GM18868 (cell line): ENCODE measurements around the gene RABL6.

Source experiments
- ATAC-seq: cut with Tn5 transposase; IDR thresholded peaks from one replicate; pipeline ENCODE4 v1.9.1; 2021; ENCODE audit warnings: mild to moderate bottlenecking, moderate library complexity; ENCODE audit not compliant: unreplicated experiment

The RABL6 gene

DNA sequence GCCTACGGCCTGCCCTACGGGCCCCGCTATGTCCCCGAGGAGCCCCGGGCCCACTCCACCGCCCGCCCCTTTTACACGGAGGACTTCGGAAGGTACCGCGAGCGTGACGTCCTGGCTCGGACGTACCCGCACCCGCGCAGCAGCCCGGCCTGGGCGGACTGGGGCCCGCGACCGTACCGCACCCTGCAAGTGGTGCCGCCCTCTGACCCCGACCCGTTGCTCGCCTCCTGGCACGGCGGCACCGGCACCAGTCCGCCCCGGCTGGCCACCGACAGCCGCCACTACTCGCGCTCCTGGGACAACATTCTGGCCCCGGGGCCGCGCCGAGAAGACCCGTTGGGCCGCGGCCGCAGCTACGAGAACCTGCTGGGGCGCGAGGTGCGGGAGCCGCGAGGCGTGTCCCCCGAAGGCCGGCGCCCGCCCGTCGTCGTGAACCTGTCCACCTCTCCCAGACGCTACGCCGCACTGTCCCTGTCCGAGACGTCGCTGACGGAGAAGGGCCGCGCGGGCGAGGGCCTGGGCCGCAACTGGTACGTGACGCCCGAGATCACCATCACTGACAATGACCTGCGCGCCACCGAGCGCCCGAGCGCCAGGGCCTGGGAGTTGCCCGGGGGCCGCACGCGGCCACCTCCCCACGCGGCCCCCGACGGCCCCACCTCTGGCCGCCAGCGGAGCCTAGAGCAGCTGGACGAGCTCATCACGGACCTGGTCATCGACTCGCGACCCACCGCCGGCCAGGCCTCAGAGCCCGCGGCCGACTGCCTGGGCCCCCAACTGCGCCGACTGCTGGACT is 37.9 kb downstream of the RABL6 start:
- no peak for ATAC-seq

DNA sequence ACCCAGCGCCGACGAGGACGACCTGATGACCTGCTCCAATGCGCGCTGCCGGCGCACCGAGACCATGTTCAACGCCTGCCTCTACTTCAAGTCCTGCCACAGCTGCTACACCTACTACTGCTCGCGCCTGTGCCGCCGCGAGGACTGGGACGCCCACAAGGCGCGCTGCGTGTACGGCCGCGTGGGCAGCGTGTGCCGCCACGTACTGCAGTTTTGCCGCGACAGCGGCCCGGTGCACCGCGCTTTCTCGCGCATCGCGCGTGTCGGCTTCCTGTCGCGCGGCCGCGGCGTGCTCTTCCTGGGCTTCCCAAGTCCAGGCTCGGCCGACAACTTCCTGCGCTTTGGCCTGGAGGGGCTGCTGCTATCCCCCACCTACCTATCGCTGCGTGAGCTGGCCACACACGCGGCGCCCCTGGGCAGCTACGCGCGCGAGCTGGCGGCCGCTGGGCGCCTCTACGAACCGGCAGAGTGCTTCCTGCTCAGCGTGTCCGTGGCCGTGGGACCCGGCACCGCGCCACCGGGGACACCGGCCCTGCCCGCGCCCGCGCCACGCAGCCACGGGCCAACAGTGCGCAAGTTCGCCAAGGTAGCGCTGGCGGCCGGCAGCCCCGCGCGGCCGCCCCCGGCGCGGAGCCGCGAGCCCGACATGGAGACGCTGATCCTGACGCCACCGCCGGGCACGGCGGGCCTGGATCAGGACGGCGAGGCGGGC is 38.8 kb downstream of the RABL6 start:
- no peak for ATAC-seq

DNA sequence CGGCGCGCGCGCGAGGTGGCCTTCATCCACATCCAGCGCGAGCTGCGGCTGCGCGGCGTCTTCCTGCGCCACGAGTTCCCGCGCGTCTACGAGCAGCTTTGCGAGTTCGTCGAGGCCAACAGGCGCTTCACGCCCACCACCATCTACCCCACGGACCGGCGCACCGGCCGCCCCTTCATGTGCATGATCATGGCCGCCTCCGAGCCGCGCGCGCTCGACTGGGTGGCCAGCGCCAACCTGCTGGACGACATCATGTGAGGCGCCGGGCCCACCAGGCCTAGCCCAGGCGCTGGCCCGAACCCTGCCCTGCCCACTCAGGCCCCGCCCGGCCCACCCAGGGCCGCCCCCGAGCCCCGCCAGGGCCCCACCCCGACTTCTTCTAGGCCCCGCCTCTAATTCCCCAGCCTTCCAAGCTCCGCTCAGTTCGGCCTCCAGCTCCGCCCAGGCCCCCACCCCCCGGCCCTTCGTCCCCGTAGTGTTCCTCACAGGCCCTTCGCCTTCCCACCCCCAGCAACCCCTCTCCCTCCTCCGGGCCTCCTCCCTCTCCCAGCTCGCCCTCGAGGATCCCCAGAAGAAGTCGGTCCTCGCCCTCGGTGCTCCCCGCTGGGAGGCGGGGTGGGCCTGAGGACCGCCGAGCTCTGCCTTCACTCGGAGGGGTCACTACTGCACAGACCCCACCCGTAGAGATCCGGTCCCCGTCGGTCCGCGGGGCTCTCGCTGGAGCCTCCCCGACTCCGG is 39.5 kb downstream of the RABL6 start:
- ATAC-seq: no peak

DNA sequence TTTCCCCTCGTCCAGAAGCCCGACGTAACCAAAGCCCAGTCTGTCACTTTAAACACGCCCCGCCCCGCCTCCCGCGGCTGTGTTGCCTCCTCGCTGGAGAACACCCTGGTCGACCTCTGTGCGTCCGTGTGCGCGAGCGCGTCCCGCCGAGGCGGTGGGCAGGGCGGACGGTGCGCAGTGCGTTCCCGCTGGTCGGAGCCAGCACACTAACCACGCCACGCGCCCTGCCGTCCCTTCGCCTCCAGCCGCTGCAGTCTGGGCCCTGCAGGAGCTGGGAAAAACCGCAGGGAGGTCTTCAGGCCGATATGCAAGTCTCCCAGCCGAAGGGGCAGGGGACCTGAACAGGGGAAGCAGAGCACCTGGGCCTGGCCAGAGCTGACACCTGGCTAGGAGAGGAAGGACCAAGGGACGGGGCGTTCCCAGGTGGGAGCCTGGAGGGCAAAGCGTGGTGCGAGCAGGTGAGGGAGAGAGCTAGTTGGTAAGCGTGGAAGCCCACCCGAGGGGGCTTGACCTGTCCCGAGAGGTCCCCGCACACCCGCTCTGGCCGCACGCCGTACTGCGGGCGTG is 40.2 kb downstream of the RABL6 start:
- peak; percentile 28 for ATAC-seq

DNA sequence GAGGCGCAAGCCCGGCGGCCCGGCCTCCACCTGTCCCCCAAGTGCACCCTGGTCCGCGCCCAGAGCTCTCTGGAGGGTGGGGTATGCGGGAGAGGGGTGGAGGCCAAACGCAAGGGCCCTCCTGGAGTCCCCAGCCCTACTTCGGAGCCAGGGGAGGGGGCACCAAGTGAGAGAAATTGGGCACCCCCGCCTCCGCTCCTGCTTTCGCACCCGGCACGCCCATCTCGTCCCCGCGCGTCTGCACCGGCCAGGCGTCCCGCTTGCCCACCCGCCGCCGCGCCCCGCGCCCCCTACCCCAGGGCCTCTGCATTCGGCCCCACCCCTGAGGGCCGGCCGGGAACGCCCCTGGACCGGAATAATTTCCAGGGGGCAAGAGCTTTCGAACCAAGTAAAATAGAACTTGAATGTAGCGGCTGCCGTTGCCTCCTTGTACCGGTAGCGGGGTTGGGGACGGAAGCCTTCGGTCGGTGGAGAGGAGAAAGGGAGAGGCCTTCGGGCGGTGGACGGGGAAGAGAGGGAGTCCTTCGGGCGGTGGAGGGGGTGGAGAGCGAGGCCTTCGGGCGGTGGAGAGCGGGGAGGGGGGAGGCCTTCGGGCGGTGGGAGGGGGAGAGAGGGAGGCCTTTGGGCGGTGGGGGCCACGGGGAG is 40.8 kb downstream of the RABL6 start:
- peak; percentile 10 for ATAC-seq

DNA sequence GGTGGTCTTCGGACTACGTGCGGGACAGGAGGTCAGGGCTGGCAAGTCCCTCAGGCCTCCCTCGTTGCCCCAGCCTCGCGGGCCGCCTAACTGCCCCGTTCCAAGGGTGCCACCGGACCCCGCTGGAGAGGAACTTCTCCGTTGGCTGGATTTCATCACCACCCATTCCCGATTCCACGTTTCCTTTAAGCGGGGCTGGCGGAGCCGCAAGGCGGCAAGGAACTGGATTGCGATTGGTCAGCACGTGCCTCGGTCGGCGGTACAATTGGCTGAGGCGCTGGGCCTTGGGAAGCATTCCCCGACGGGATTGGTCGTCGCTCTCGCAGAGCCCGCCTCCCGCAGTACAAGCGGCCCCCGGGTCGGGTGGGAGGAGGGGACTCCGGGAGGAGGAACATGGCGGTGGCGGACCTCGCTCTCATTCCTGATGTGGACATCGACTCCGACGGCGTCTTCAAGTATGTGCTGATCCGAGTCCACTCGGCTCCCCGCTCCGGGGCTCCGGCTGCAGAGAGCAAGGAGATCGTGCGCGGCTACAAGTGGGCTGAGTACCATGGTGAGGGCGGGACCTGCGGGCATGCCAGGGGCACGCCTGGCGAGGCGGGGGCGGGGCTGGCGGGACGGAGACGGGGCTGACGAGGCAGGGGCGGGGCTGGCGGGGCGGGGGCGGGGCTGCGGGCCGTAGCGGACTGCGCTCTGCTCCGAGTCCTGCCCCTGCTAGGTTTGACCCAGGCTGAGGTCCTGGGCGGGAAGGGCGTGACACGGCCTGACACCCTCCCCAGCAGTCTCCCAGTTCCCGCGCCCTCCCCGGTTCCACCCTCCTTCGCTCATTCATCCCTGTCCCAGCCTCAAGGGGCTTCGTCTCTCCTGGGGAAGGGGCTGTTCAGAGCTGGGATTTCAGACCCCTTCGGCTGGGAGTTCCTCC is 41.6 kb downstream of the RABL6 start, which contains the start of gene PHPT1:
TSS of gene PHPT1 (plus strand) at position 372 of the 922 bp plus-strand sequence. CDS start at position 394, 22 bp downstream.
- peak; percentile 84 for ATAC-seq

DNA sequence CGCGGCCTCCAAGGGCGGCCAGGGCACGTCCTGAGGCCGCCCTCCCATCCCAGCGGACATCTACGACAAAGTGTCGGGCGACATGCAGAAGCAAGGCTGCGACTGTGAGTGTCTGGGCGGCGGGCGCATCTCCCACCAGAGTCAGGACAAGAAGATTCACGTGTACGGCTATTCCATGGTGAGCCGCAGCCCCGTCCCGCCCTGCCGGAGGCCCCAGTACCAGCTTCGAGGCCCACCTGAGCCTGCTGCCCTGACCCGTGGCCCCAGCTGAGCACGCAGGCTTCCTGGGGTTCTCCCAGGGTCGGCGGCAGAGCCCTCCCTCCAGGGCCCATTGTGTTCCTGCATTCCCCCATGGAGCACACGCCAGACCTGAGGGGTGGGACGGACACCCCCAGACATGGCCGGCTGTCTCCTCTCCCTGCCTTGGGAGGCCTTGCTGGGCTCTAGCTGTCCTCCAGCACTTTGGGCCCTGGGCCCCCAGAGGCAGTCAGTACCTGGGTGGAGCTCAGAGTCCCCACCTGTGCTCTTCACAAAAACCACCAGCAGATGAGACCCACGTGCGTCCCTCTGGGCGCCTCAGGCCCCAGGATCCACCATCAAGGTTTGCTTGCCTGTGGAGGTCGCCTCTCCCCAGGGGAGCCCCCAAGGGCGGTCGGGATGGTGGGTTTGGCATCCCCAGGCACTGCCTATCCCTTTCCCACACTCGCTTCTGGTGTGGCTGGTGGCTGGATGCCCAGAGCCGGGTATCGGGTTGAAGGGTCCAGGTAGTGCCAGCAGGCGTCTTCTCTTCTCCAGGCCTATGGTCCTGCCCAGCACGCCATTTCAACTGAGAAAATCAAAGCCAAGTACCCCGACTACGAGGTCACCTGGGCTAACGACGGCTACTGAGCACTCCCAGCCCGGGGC is 42.5 kb downstream of the RABL6 start:
- no peak for ATAC-seq

DNA sequence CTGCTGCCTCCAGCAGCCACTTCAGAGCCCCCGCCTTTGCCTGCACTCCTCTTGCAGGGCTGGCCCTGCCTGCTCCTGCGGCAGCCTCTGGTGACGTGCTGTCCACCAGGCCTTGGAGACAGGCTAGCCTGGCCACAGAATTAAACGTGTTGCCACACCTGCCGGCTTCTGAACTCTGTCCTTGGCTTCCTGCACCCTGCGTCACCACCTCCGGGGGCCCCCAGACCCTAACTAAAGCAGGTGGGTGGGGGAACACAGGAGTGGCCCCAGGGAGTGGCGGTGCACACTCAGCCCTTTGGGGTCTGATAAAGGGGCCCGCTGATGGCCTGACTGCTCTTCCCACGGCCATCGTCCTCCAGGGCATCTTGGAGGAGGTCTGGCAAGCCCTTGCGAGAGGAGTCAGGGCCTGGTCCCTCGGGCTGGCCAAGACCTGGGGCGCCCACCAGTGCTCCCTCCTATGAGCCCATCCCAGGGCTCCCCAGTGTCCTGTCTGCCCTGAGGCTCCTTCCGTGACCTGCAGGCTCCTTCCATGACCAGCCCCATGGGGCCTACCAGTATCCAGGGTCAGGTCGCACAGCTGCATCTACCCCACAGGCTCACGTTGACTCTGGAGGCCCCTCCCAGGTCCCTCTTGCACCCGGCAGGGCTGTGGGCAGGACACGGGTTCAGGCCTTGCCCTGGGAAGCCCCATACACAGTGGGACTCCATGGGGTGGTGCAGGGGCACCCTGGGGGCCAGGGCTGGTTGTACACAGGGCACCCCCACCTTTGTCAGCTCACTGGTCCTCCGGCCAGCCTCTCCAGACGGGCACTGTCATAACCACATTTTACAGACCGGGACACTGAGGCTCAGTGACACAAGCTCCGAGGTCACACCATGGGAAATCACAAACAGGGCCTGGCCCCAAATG is 43.4 kb downstream of the RABL6 start:
- ATAC-seq: no peak

DNA sequence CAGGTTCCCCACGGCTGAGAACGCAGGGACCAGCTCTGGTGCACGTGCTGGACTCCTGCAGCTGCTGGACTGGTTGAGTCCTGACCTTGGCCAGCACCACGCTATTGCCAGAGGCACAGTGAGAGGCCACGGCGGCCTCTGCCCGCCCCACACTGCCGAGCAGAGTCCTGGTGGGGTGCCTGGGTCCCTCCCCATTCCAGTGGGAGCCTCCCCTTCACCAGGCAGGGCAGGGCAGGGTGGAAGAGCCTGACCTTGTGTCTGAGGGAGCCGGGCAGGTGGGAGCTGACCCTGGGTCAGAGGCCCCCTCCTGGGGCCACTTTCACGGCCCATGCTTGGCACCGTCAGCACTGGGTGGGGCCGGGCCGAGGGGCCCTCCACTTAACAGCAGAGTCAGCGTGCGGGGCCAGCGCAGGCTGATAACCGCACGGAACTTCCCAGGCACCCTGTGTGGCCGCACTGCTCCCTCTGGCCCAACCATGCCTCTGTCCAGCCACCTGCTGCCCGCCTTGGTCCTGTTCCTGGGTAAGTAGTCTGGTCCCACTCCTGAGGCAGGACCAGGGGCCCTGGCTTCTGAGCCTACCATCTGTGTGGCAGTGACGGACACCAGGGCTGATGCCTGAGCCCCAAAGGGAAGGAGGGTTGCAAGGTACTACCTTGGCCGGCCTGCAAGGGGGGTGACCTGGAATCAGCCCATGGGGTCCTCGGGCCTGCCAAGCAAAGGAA is 44.4 kb downstream of the RABL6 start, which contains the start of gene MAMDC4:
TSS of gene MAMDC4 (plus strand) at position 406 of the 723 bp plus-strand sequence. CDS start at position 477, 71 bp downstream.
- no peak for ATAC-seq

DNA sequence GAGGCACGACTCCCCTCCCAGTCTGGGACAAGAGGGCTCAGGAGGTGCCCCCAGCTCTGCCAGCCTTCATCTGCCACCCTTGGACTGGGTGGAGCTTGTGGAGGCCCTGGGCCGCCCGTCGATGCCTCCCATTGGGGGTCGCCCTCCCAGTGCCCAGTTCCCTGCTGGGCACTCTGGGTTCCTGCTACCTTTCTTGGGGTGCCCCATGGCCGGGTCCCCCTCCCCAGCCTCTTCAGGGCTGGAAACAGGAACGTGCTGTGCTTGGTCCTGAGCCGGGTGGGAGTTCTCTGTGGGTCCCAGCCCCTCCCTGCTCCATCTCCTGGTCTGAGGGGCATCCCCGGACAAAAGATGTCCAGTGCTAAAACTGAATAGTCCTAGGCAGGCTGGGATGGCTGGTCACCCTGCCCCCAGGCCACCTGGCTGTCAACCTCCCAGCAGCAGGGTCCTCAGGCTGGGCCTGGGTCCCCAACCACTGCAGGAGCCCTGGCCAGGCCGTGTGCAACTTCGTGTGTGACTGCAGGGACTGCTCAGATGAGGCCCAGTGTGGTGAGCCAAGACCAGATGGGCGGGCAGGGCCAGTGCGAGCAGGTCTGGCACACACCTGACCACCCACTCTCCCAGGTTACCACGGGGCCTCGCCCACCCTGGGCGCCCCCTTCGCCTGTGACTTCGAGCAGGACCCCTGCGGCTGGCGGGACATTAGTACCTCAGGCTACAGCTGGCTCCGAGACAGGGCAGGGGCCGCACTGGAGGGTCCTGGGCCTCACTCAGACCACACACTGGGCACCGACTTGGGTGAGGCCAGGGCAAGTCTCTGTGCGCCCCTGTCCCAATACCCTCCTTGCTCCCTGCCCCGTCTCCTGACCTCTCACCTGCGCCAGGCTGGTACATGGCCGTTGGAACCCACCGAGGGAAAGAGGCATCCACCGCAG is 45.2 kb downstream of the RABL6 start:
- no peak for ATAC-seq

DNA sequence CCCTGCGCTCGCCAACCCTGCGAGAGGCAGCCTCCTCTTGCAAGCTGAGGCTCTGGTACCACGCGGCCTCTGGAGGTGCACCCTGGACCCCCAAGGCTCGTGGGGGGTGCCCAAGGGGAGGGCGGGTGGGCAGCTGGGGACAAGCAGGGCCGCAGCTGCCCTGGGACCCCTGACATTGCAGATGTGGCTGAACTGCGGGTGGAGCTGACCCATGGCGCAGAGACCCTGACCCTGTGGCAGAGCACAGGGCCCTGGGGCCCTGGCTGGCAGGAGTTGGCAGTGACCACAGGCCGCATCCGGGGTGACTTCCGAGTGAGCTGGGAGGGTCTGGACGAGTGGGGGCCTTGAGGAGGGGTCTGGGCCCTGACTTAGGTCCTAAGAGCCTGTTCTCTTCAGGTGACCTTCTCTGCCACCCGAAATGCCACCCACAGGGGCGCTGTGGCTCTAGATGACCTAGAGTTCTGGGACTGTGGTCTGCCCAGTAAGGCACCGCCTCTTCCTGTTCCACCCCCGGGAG is 45.9 kb downstream of the RABL6 start:
- no peak for ATAC-seq

DNA sequence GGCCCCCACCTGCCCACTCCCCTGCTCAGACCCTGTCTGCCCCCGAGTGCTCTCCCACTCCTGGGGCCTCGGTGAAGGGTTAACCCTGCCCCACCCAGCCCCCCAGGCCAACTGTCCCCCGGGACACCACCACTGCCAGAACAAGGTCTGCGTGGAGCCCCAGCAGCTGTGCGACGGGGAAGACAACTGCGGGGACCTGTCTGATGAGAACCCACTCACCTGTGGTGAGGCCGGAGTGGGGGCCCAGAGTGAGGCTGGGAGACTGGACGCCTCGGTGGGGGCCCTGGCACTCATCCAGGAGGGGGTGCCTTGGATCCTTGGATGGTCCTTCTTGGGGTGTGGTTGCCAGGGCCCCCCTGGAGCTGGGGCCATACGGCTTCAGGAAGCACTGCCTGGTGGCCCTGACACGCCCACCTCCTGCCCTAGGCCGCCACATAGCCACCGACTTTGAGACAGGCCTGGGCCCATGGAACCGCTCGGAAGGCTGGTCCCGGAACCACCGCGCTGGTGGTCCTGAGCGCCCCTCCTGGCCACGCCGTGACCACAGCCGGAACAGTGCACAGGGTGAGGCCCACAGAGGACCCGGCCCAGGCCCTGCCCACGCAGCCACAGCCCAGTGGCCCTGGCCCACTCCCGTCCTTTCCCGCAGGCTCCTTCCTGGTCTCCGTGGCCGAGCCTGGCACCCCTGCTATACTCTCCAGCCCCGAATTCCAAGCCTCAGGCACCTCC is 46.5 kb downstream of the RABL6 start:
- no peak for ATAC-seq

DNA sequence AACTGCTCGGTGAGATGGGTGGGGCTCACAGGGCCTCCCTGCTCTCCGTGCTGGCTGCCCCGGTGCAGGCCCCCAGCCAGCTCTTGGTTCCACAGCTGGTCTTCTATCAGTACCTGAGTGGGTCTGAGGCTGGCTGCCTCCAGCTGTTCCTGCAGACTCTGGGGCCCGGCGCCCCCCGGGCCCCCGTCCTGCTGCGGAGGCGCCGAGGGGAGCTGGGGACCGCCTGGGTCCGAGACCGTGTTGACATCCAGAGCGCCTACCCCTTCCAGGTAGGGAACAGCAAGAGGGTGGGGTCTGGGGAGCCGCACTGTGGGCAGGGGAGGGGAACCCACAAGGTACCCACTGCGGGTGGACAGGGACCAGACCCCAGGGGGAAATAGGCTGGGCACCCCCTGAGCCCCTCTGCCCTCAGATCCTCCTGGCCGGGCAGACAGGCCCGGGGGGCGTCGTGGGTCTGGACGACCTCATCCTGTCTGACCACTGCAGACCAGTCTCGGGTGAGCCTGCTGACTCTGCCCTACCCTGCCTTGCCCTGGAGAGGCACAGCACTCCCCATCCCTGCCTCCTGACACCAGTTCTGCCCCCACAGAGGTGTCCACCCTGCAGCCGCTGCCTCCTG is 47.2 kb downstream of the RABL6 start:
- no peak for ATAC-seq

DNA sequence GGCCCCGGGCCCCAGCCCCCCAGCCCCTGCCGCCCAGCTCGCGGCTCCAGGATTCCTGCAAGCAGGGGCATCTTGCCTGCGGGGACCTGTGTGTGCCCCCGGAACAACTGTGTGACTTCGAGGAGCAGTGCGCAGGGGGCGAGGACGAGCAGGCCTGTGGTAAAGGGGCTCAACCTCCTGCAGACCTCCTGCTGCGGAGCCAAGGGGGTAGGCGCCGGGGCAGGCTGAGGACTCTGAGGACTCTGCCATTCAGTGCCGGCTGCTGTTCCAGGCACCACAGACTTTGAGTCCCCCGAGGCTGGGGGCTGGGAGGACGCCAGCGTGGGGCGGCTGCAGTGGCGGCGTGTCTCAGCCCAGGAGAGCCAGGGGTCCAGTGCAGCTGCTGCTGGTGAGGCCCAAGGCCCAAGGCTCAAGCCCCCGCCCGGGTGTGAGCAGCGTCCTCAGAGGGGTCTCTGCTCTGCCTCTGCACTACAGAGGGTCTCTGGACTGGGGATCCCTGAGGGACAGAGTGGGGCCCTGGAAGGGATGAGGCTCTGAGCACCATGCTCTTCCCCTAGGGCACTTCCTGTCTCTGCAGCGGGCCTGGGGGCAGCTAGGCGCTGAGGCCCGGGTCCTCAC is 47.8 kb downstream of the RABL6 start:
- no peak for ATAC-seq
